Heart left ventricle (tissue), 16 donors: ENCODE results near the gene TNFAIP2. TPM values are rescaled to one million over a fixed set of nuclear protein-coding genes. Genes with fewer than 3 reads are reported as not detected.

ENCODE experiments used
- ATAC-seq, 4 donors: fragments of 200-7000 bp; cut with Tn5 transposase; one replicate each; pipeline ENCODE4 v1.9.1; 2020 to 2022; ENCODE audit warnings: moderate library complexity in 4 of 4, mild to moderate bottlenecking in 3 of 4, moderate number of reproducible peaks in 1 of 4
- DNase-seq, 5 donors: peaks; one replicate each; pipeline ENCODE4 v3.0.0-alpha.2; 2020
- H3K27ac ChIP-seq, 12 donors: fragments of 200-600 bp; sonication (generic) in 4 of 12; one replicate each; pipeline versions ENCODE4 v1.5.0 to v1.8.0; 2016 to 2022; ENCODE audit warnings: mild to moderate bottlenecking in 2 of 12
- H3K27me3 ChIP-seq, 9 donors: fragments of 200-600 bp; sonication (generic) in 2 of 9; one replicate each; pipeline versions ENCODE4 v1.5.1 to v1.8.0; 2016 to 2022; ENCODE audit warnings: mild to moderate bottlenecking in 3 of 9
- H3K36me3 ChIP-seq, 9 donors: fragments of 200-600 bp; sonication (generic) in 2 of 9; one replicate each; pipeline versions ENCODE4 v1.5.0 to v1.8.0; 2018 to 2022; ENCODE audit warnings: mild to moderate bottlenecking in 2 of 9
- H3K4me1 ChIP-seq, 12 donors: fragments of 200-600 bp; sonication (generic) in 4 of 12; one replicate each; pipeline versions ENCODE4 v1.5.0 to v1.8.0; 2016 to 2022; ENCODE audit warnings: mild to moderate bottlenecking in 3 of 12
- H3K4me3 ChIP-seq, 12 donors: fragments of 200-600 bp; sonication (generic) in 4 of 12; one replicate each; pipeline versions ENCODE4 v1.5.0 to v1.8.0; 2017 to 2022; ENCODE audit warnings: mild to moderate bottlenecking in 9 of 12, moderate library complexity in 4 of 12
- H3K9me3 ChIP-seq, 12 donors: fragments of 200-600 bp; sonication (generic) in 4 of 12; one replicate each; pipeline versions ENCODE4 v1.5.0 to v1.8.0; 2016 to 2022; ENCODE audit warnings: mild to moderate bottlenecking in 1 of 12
- POLR2A ChIP-seq, 2 donors: fragments of 450-650 bp; IDR thresholded peaks; one replicate each; pipeline ENCODE4 v1.6.1; 2017; ENCODE audit warnings: antibody characterized with exemption in 2 of 2, mild to moderate bottlenecking in 2 of 2, moderate library complexity in 2 of 2
- WGBS, 4 donors: extraction: QIAGEN DNeasy Blood & Tissue Kit in 2 of 4; methylation state at CpG; one replicate each; pipeline versions ENCODE4 v1.1.5 to v1.1.7; 2013 to 2018; 5-methylcytosine and 5-hydroxymethylcytosine counted together
- intact Hi-C, 10 donors: fragments of 100-400 bp; cut with DNase I; formaldehyde crosslinking; loops; one replicate each; pipeline versions ENCODE4 v1.11.1 to v1.14.2; 2022
- polyA plus RNA-seq, 2 donors: library from polyadenylated mRNA; stranded (reverse); fragments of 200-250 nt; gene quantifications; one replicate each; pipeline ENCODE4 v1.2.3, GENCODE V29; 2013
- total RNA-seq, 9 donors: library from RNA; depleted of rRNA in 2 of 9; stranded (reverse); fragments of >200 nt in 2 of 9; fragmentation: NEBNext Ultra II Directional in 3 of 9; extraction: Animal tissue kit (Norgen Biotek cat#: 25700) in 3 of 9; gene quantifications; one replicate each; pipeline versions ENCODE4 v1.1.0 to v1.2.4, GENCODE V29; 2016 to 2023
- TF ChIP-seq, protein P1 (sequence below), 12 donors: fragments of 200-600 bp; sonication (generic) in 4 of 12; IDR thresholded peaks; one replicate each; pipeline versions ENCODE4 v1.5.0 to v1.8.0; 2018 to 2022; ENCODE audit warnings: antibody characterized with exemption in 12 of 12, mild to moderate bottlenecking in 5 of 12
- donor health status: ischemic (EF 13 %, LVEDD 7.1; RV severe dilation, severe dysfunction).
- donor health status: healthy with polysubstance abuse.
- donor health status: DM: no; HTN: yes; CAD: no.
- donor health status: DM: no; HTN: no; CAD: no.
- donor health status: ischemic (EF 25% LVEDD 6.9; RV normal size, moderate dysfunction).
- donor health status: ischemic (EF 25% LVEDD 5.7; RV mildly dilated, moderate dysfunction).
- donor health status: healthy.
- donor health status: DM: yes; HTN: yes; CAD: no.
- donor health status: ischemic (EF 35%, LVEDD 5.7; RV mildly dilated, moderate dysfunction).
- donor health status: nonischemic (EF 11% LVEDD 7.7; RV severe dilation, severe dysfunction).
- donor health status: DM: yes; HTN: yes; CAD: no.
- donor health status: PGD.
- donor health status: ischemic (EF 29% LVEDD 5.4; RV normal size, mild dysfunction).
- donor health status: nonischemic (EF 23%, LVEDD 6.1; RV moderate dilation, normal function).

Gene TNFAIP2
- total and polyA plus RNA-seq, 11 donors = 22.0 to 253 (median 33.5) TPM

DNA sequence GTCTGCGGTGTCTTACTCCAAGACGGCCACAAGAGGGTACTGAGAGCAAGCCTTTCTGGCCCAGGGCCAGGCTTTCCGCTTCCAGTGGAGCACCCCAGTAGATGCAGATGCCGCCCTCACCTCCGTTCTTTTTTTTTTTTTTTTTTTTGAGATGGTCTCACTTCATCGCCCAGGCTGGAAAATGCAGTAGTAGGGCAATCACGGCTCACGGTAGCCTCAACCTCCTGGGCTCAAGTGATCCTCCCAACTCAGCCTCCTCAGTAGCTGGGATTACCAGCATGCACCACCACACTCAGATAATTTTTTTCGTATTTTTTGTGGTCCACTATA, 44.9 kb upstream of the TNFAIP2 start:
- H3K4me3 ChIP-seq = no peak overlapping the region
- intact Hi-C loops = loop anchor here in 7 of 10 donors (2.0 to 10.0 kb wide), 6 partner anchors 108 to 386 kb away; no protein-coding TSS in a partner anchor
- ATAC-seq = peak in 3 of 4 donors; percentile 30 to 34 (median 33)
- H3K27me3 ChIP-seq = peaks cover 0 to 10% (median 0%) of the 10 kb centered on the region in 9 donors
- peaks cover 3 to 26% (median 19%) of the 10 kb centered on the region in 12 donors for H3K4me1 ChIP-seq
- WGBS, 4 donors = 13 to 16% (median 14%) methylated on average over 9 of the region's 9 CpGs
- H3K36me3 ChIP-seq = no peaks in the 10 kb centered on the region
- DNase-seq = peak; percentile 76 to 89 (median 77)
- no peak overlapping the region for H3K27ac ChIP-seq
- H3K9me3 ChIP-seq = no peaks in the 10 kb centered on the region
- TF ChIP-seq, protein P1, sequence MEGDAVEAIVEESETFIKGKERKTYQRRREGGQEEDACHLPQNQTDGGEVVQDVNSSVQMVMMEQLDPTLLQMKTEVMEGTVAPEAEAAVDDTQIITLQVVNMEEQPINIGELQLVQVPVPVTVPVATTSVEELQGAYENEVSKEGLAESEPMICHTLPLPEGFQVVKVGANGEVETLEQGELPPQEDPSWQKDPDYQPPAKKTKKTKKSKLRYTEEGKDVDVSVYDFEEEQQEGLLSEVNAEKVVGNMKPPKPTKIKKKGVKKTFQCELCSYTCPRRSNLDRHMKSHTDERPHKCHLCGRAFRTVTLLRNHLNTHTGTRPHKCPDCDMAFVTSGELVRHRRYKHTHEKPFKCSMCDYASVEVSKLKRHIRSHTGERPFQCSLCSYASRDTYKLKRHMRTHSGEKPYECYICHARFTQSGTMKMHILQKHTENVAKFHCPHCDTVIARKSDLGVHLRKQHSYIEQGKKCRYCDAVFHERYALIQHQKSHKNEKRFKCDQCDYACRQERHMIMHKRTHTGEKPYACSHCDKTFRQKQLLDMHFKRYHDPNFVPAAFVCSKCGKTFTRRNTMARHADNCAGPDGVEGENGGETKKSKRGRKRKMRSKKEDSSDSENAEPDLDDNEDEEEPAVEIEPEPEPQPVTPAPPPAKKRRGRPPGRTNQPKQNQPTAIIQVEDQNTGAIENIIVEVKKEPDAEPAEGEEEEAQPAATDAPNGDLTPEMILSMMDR (IDR thresholded peaks at IDR 0.05) = peak; percentile 52 to 75 (median 67)
- no peak for TF ChIP-seq POLR2A (IDR thresholded peaks at IDR 0.05)

DNA sequence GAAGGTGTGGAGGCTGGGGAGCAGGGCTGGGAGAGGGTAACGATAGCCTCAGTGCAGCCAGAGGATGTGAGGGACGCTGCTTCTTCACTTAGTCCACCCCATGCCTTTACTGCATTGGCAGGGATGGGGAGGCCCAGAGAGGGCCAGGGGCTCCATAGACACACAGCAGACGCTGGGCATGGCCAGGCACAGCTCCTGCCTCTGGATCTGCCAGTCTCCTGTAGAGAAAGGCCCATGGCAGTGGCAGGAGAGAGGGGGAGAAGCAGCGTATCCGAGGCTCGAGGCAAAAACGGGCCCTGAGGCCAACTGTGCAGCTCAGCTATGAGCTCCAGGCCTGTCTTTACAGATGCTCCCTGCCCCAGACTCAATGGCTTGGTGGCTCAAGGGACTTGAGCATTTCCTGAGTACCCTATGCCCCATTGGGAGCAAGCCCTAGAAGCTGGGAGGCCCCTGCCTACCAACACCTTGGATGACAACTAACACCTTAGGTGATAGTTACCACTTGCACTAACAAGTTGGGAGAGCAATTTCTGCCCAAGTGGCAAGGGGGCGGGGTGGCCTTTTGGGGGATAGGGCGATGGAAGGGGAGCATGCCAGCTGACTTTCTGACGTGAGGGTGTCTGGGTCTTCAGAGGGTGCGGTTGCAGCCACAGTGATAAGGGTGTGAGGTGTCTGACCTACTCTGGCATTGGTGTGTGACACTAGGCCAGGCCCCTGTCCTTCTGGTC, 44.2 kb upstream of the TNFAIP2 start:
- intact Hi-C loops = loop anchor here in 7 of 10 donors (2.0 to 10.0 kb wide), 6 partner anchors 108 to 387 kb away; no protein-coding TSS in a partner anchor
- TF ChIP-seq, protein P1 (IDR thresholded peaks at IDR 0.05) = no peak
- TF ChIP-seq POLR2A (IDR thresholded peaks at IDR 0.05) = no peak
- Histone ChIP-seq H3K4me1 (peaks cover 3 to 23% (median 16%) of the 10 kb centered on the region in 12 donors), H3K4me3 (no peak overlapping the region), H3K27me3 (peaks cover 0 to 17% (median 3%) of the 10 kb centered on the region in 9 donors), H3K36me3 (no peaks in the 10 kb centered on the region), H3K27ac (no peak overlapping the region), H3K9me3 (no peaks in the 10 kb centered on the region)
- peak in 1 of 5 donors; percentile 20 for DNase-seq
- ATAC-seq = no peak
- WGBS, 4 donors = 75 to 82% (median 80%) methylated on average over 5 to 11 of the region's 11 CpGs

DNA sequence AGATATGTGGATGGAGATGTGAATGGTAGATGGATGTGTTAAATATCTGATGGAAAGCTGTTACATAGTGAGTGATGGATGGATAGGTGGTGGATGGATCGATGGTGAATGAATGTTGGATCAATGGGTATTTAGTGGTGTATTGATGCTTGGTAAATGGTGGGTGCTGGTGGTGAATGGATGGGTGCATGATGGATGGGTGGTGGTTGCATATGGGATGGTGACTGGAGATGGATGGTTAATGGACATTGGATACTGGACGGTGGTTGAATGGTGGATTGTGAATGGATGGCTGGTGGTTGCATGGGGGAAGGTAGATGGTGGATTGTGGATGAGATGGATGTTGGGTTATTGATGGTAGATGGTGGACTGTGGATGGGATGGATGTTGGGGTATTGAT, 41.3 kb upstream of the TNFAIP2 start:
- ATAC-seq = no peak
- TF ChIP-seq, protein P1 (IDR thresholded peaks at IDR 0.05) = no peak
- TF ChIP-seq POLR2A (IDR thresholded peaks at IDR 0.05) = no peak
- DNase-seq = no peak
- intact Hi-C loops = loop anchor here in 2 of 10 donors (2.0 to 10.0 kb wide), 2 partner anchors 211 to 387 kb away; no protein-coding TSS in a partner anchor
- Histone ChIP-seq H3K27ac (no peak overlapping the region), H3K4me3 (no peak overlapping the region), H3K27me3 (peaks cover 0 to 39% (median 19%) of the 10 kb centered on the region in 9 donors), H3K4me1 (peaks cover 0 to 7% (median 0%) of the 10 kb centered on the region in 12 donors), H3K36me3 (no peaks in the 10 kb centered on the region), H3K9me3 (no peaks in the 10 kb centered on the region)
- WGBS, 4 donors = 92 to 96% (median 95%) methylated on average over 2 of the region's 2 CpGs
